Limb (tissue), 2 donors: ENCODE results near the gene ENSA.
"Not testable (repeated sequence)": the region's sequence is repeated elsewhere in the genome, so short reads cannot be mapped to it uniquely, and the experiment has no call there.

Experiments used
- DNase-seq, 2 donors: peaks; one replicate each; pipeline ENCODE4 v3.0.0-alpha.2; 2016; ENCODE audit errors: extremely low spot score in 2 of 2

Gene ENSA, protein sequence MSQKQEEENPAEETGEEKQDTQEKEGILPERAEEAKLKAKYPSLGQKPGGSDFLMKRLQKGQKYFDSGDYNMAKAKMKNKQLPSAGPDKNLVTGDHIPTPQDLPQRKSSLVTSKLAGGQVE

DNA sequence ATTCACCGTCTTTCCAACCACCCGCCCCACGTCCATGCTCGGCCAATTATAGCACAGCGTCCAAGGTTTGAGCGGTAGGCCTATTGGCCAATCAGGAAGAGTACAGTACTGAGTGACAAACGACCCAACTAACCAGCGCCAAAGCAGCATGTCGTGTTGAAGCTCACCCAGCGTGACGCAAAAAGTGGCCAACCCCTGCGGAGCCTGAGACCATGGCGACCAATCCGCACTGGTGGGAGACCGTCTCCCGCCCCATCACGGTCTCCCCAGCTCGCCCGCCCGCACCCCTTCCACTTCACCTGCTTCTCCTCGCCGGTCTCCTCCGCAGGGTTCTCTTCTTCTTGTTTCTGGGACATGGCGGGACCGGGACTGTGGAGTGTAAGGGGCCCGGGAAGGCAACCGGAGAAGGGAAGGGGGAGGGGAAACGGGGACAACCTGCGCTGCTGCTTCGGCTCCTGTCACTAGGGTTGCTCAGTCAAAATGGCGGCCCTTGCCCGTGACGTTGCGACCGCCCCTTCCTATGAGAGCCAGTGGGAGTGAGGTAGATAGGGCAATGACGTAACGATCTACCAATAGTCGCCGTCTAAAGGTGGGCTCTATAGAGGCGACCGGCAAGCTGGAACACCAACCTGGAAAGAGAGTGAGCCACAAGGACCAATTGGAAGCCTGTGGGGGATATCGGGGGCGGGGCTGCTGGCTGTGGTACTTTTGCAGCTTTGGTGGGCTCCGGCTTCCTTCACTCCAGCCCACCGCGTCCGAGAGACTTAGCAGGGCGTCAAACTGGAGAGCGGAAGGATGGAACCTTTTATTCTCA is at the start of gene ENSA:
TSS of gene ENSA (minus strand) at position 498 of the 814 bp plus-strand sequence. CDS start at position 356, 142 bp downstream.
- DNase-seq, result peak; percentile 97 to 99

DNA sequence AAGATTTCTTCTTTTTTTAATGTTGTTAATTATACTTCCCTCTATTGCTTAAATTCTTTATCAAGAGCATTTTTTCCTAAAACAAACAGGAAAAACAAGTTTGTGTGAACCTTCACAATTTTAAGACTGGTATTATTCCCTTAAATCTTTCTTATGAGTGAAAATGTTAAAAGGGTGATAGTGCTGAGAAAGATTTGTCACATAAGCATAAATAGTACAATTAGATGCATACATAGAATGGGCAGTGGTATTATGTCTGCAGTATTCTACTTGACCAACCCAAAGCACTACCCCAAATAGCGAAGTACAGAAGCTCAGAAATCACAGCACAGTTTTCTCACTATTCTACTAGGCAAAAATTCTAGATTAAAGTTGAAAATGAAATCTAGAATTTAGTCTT is 49.6 kb upstream of the ENSA start:
- DNase-seq, result no peak

DNA sequence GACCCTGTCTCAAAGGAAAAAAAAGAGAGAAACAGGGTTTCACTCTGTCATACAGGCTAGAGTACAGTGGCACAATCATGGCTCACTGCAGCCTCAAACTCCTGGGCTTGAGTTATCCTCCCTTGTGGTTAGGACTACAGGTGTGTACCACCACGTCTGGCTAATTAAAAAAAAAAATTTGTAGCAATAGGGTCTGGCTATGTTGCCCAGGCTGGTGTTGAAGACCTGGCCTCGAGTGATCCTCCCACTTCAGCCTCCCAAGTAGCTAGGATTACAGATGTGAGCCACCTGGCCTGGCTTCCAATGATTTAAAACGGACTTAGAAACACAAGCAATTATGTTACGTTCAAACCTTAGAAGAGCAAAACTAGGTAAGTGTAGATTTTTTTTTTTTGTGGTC is 45.5 kb upstream of the ENSA start:
- no peak for DNase-seq

DNA sequence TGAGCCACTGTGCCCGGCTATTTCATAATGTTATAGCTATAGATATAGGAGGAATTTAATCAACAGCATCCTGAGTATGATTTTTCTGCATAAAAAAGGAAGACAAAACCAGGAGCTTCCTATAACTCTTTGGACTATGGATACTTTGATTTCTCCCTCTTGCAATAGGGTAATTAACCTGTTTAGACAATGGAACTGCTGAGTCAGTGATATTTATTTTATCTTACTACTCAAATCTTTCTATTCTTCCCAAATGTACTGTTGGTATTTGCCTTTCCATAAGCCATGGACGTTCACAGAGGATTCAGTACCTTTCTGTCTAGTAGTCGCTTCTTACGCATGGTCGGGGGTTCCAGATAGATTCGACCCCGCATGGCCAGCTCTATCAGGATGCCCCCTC is 33.9 kb upstream of the ENSA start:
- no peak for DNase-seq

DNA sequence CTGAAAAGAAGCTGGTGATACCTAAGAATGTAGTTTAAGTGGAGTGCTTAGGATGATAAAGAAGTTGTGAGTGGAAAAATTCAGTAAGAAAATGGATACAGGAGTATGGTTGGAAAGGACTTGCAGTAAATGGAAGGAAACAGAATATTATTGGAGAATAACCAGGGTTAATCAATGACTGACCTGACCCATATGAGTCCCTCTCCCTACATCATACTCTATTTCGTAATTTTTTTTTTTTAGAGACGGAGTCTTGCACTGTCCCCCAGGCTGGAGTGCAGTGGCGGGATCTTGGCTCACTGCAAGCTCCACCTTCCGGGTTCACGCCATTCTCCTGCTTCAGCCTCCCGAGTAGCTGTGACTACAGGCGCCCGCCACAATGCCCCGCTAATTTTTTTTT is 33.4 kb upstream of the ENSA start:
- DNase-seq, result no peak

DNA sequence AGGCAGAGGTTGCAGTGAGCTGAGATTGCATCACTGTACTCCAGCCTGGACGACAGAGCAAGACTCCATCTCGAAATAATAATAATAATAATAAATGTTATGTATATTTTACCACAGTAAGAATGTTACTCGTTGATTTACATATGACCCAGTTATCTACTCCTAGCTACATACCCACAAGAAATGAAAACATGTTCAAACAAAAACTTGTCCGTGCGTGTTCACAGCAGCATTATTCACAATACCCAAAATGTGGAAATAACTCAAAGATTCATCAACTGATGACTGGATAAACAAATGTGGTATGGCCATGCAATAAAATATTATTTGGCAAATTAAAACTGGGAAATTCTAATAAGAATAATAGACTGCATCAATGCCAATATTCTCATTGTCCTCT is 31.7 kb upstream of the ENSA start:
- no peak for DNase-seq

DNA sequence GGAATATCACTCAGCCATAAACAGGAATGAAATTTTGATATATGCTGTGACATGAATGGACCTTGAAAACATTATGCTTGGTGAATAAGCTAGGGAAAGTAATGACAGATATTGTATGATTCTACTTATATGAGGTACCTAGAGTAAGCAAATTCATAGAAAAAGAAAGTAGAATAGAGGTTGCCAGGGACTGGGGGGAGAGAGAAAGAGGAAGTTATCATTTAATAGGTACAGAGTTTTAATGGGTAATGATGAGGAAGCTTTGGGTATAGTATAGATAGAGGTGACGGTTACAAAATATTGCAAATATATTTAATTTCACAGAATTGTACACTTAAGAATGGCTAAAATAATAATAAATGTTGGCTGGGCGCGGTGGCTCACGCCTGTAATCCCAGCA is 31.2 kb upstream of the ENSA start:
- DNase-seq, result no peak

DNA sequence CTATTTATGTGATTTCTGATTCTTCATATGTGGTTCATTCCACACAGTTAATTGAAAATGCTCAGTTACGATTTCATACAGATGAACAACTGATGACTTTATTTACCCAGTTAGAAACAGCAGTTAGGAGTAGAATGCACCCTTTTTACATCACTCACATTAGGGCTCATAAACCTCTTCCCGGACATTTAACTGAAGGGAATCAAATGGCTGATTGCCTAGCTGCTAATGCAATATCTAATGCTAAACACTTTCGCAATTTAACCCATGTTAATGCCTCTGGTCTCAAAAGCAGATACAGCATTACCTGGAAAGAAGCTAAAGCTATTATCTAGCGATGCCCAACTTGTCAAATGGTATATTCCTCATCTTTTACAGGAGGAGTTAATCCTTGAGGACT is 27.7 kb upstream of the ENSA start:
- not testable (repeated sequence) for DNase-seq

DNA sequence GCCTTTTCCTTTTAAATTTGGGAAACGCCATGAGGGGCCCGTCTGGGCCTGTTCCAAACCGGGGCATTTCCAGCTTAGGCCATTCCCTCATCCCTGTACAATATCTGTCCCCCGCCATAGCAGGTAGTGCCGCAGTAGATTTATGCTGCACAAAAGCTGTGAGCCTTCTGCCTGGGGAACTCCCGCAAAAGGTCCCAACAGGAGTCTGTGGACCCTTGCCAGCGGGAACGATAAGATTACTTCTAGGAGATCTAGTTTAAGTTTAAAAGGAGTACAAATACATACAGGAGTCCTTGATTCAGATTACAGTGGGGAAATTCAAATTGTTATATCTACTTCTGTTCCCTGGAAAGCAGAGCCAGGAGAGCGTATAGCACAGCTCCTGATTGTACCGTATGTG is 25.2 kb upstream of the ENSA start:
- not testable (repeated sequence) for DNase-seq

DNA sequence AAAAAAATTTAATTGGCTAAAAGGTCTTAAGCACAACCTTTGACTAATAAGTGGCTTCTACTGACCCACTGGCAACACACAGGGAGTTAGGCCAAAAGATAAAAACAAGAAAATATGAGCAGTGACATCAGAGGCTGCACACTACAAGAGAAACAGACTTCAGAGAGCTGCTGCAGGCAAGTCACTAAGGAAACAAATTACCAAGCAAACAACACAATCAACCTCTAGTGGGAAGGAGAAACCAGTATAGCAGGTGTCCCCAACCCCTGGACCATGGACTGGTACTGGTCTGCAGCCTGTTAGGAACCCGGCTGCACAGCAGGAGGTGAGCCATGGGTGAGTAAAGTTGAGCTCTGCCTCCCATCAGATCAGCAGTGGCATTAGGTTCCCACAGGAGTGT is 20.8 kb upstream of the ENSA start:
- DNase-seq, result no peak

DNA sequence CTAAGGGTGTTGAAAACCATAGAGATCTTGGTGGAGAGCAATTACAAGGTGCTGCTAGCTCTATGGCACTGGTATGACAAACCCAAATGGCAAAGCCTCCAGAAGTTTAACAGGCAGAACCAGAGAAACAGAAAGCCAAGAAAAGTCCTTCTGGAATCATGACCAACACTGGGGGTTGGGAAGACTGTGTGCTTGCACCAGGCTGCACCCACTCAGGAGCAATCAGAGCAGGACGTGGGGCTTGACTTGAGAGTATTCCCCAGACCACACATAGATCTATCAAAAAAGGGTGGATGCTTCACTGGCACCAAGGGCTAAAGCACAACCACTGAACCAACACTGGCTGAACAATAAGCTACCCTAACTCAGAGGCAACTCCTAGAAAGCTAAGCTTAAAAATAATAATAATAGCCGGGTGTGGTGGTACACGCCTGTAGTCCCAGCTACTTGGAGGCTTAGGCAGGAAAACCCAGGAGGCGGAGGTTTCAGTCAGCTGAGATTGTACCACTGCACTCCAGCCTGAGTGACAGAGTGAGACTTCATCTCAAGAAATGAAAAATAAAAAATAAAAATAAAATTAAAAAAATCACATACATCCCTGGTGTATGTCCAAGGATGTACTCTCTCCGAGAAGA is 20.1 kb upstream of the ENSA start:
- DNase-seq, result no peak

DNA sequence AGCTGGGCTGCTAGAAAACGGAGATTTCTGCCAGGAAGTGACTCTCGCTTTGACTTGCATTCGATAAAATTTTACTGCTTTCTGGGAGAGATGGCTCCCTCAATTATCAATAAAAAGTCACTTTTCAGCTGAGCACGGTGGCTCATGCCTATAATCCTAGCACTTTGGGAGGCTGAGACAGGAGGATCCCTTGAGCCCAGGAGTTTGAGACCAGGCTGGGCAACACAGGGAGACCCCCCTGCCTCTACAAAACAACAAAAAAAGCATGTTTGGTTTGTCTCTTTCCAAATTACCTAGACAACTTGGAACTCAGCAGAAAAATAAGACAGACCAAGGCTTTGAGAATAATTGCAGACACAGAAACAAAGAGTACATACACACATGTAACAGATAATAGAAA is 12.9 kb upstream of the ENSA start:
- DNase-seq, result no peak

DNA sequence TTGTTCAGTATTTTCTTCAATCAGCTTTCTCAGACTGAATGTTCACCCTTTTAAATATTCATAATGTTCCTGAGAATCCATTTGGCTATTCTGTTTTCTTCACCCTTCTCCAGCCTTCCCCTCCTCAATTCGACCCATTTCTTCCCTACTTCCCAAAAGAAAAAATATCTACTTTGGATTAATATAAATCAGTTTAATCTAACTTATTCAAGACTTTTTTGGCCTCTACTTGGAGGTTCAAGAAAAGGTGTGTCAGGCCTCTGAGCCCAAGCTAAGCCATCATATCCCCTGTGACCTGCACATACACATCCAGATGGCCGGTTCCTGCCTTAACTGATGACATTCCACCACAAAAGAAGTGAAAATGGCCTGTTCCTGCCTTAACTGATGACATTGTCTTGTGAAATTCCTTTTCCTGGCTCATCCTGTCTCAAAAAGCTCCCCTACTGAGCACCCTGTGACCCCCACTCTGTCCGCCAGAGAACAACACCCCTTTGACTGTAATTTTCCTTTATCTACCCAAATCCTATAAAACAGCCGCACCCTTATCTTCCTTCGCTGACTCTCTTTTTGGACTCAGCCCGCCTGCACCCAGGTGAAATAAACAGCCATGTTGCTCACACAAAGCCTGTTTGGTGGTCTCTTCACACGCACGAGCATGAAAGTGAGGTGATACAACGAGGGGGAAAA is 11.9 kb upstream of the ENSA start:
- not testable (repeated sequence) for DNase-seq

DNA sequence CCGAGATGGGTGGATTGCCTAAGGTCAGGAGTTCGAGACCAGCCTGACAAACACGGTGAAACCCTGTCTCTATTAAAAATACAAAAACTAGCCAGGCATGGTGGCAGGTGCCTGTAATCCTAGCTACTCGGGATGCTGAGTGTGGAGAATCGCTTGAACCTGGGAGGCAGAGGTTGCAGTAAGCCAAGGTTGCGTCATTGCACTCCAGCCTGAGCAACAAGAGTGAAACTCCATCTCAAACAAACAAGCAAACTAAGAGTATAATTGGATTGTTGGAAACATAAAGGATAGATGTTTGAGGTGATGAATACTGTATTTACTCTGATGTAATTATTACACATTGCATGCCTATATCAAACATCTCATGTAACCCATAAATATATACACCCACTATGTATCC is 9.0 kb upstream of the ENSA start:
- not testable (repeated sequence) for DNase-seq

DNA sequence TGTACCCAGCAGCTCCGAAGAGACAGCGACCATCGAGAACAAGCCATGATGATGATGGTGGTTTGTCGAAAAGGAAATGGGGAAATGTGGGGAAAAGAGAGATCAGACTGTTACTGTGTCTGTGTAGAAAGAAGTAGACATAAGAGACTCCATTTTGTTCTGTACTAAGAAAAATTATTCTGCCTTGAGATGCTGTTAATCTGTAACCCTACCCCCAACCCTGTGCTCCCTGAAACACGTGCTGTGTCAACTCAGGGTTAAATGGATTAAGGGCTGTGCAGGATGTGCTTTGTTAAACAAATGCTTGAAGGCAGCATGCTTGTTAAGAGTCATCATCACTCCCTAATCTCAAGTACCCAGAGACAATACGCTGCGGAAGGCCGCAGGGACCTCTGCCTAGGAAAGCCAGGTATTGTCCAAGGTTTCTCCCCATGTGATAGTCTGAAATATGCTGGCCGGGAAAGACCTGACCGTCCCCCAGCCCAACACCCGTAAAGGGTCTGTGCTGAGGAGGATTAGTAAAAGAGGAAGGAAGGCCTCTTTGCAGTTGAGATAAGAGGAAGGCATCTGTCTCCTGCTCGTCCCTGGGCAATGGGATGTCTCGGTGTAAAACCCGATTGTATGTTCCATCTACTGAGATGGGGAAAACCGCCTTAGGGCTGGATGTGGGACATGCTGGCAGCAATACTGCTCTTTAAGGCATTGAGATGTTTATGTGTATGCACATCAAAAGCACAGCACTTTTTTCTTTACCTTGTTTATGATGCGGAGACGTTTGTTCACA is 5.6 kb upstream of the ENSA start:
- not testable (repeated sequence) for DNase-seq

DNA sequence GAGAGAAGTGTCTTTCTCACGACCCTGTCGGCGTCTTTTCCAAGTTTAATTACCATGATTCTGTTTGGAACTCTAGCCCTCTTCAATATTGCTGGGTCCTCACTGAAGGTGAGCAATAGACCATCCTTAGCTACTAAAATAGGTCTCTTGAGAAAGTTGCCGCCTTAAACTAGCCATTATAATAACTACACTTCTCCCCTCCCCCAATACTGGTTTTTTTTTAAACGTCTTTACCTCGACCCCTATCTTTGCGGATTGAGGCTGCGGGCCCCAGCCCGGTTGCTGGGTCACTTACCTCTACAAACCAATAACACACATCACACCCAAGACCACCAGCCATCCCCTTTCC is 672 bp downstream of the ENSA start:
- DNase-seq, result no peak

DNA sequence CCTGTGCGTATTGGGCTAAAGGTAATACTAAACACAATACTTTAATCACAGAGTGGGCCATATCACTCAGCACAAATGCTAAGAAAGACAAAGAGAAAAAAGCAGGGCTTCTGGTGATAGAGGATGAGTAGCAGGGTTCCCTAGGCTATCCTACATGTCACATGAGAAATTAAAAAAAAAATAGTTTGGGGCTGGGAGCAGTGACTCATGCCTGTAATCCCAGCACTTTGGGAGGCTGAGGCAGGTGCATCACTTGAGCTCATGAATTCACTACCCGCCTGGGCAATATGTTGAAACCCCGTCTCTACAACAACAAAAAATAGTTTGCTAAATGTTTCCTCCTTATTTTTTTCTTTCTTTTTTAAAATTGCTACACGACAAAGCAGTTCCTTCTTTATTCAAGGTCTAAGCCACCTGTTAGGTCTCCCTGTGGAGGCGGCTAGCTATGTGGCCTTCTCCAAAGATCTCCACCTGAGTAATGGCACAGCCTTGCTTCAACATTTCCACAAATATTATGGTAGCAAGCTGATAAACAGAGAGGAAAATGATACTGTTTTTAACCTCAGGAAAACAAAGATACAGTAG is 1.5 kb downstream of the ENSA start:
- DNase-seq, result no peak

DNA sequence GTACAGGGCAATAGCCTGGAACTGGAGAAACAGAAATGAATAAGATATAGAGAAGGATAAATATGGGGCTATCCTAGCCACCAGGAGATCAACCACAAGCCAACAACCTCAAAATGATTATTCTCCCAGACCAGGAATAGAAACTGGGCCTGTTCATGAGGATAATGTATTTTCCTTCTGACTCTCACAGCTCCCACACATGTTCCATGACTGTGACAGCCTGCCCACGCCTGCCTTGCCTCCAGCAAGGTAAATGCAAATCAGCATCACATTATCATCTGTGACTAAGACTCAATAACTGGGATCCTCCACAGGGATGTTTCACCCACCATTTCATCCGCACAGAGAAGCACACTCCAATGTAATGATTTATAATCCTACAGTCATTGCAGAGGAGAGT is 3.3 kb downstream of the ENSA start:
- DNase-seq, result no peak

DNA sequence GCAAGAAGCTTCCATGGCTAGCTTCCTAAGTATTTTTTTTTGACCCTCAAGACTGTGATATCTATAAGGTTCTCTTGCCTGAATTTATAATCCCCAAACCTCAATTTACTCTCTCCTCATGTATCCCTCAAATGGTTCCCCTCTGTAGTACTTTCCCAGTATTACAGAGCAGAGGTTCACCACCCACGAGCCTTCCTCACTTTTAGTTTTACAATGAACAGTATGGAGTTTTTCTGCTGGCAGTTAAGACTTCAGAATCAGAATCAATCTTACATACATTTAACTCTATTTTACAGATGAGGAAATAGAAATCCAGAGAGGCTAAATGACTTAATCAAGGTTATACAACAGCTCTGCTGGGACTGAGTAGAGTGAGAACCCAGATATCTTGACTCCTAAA is 4.9 kb downstream of the ENSA start:
- not testable (repeated sequence) for DNase-seq

DNA sequence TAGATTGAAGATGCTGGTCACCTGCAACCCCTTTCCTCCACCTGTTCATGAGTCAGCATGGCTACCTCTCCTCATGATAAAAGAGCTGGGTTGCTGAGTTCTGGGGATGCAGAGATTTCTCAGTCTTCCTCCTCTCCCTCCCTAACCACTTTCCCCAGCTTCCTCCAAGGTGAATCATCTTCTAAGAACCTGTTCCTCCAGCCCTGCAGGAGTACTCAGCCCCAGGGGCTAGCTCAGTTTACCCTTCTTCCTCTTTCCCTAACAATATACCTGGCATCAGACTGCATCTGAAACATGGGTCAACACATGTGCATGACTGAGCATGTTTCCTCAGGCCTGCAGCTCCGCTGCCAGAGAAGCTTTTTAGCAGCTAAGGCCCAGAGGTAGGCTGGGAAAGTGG is 5.3 kb downstream of the ENSA start:
- not testable (repeated sequence) for DNase-seq

DNA sequence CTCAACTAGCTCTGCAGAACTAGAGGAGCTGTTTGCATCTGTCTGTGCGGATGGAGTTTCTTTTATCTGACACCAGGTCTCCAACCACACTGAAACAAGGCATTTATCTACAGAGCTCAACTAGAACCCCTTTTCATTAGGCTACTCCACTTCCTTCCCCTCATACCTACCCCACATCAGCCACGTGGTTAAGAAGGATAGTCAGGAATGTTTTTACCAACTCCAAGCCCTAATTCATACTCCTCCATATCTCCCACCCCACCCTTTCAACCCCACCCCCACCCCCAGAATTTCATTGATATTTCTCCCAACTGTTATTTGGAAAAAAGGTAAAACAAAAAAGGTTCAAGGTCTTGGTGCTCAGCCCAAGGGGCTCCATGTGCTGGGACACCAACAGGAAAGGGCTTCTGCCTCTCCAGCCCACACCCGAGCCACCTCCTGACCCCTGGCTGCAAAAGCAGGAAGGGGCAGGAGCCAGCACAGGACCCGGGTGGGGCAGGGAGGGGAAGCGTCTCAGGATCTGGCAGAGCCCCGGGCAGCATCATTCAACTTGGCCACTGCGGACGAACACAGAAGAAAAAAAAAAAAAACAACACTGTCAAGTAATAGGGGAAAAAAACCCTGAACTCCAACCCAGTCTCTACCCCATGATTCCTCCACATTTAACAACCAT is 7.0 kb downstream of the ENSA start:
- no peak for DNase-seq
